ENCODE results near the gene NCAPH2. TPM values are rescaled to one million over a fixed set of nuclear protein-coding genes. Genes with fewer than 3 reads are reported as not detected.

Gene NCAPH2
- total and polyA plus RNA-seq, 9 of the 15 experiments (the other 6 are each of a cell fraction or from before 2014, with no cell fraction given), result 3.6 to 88.6 (median 32.4) TPM

DNA sequence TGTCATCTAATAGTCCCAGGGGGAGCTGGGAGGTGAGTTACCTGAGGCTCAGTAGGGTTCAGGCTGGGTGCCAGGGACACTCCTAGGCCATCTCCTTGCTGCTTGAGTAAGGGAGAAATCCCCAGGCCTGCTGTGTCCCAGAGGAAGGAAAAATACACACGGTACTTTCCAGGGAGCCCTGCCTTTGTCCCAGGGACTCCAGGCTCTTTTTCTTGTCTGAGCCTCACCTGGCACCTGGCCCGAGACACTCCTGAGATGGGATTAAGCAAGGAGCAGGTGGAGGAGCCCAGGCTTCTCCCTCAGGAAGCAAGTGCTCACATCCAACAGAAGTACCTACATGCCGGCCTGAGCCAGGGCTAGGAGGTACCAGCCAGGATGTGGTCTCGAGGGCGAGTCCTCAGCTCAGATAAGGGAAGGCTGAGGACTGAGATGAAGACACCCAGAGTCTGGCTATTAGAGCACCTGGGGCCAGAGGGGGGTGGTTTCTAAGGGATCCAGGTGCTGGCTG is 36.8 kb downstream of the NCAPH2 start (continued):
- TF ChIP-seq SMAD4 (CRISPR knock-in tag; conservative IDR thresholded peaks at IDR 0.05), result peak; percentile 16; the same call in 1 of the 2 replicates
- no peak for TF ChIP-seq TGIF2 (CRISPR knock-in tag; IDR thresholded peaks at IDR 0.05)
- no peak for TF ChIP-seq TCF7 (IDR thresholded peaks at IDR 0.05; ENCODE audit: borderline replicate concordance)
- no peak for TF ChIP-seq ZNF551 (CRISPR knock-in tag; IDR thresholded peaks at IDR 0.05)
- 0 out of 2 replicates have a peak, but pooled peaks have one; percentile 18 for TF ChIP-seq GABPA (tag; conservative IDR thresholded peaks at IDR 0.05; ENCODE audit: low read depth)
- TF ChIP-seq FIP1L1 (IDR thresholded peaks at IDR 0.05; ENCODE audit: low read depth, low read length, poor library complexity, severe bottlenecking), result no peak
- no peak for TF ChIP-seq ZNF280A (IDR thresholded peaks at IDR 0.05; ENCODE audit: low read depth, partially characterized antibody)
- TF ChIP-seq CXXC5 (CRISPR knock-in tag; IDR thresholded peaks at IDR 0.05), result peak; percentile 18; the same call in 1 of the 2 replicates
- no peak; the same call in 1 of the 2 replicates for TF ChIP-seq ZNF589 (CRISPR knock-in tag; IDR thresholded peaks at IDR 0.05; ENCODE audit: low read depth)
- TF ChIP-seq ZBTB5 (IDR thresholded peaks at IDR 0.05), result peak; percentile 81
- no peak for TF ChIP-seq EHMT2 (IDR thresholded peaks at IDR 0.05)
- no peak for TF ChIP-seq ZNF232 (CRISPR knock-in tag; IDR thresholded peaks at IDR 0.05)
- TF ChIP-seq ARID4B (CRISPR knock-in tag; IDR thresholded peaks at IDR 0.05), result no peak
- no peak for TF ChIP-seq HNRNPLL (IDR thresholded peaks at IDR 0.05; ENCODE audit: low read depth, low read length, poor library complexity, severe bottlenecking)
- TF ChIP-seq ZKSCAN1 (IDR thresholded peaks at IDR 0.05; ENCODE audit: low read depth, low read length), result no peak
- no peak for TF ChIP-seq BMI1 (IDR thresholded peaks at IDR 0.05; ENCODE audit: low read length)
- TF ChIP-seq ZNF79 (CRISPR knock-in tag; IDR thresholded peaks at IDR 0.05; ENCODE audit: low read depth), result no peak
